Large intestine (tissue), 3 donors: ENCODE results near the gene HSD11B1. TPM values are rescaled to one million over a fixed set of nuclear protein-coding genes. Genes with fewer than 3 reads are reported as not detected.

Source experiments
- DNase-seq, 2 donors: peaks; one replicate each; pipeline versions ENCODE4 v3.0.0 to v3.0.0-alpha.2; 2013
- H3K27ac ChIP-seq: one replicate; pipeline ENCODE4 v1.5.1; 2013; ENCODE audit warnings: low read length
- H3K27me3 ChIP-seq: 2 replicates; pipeline ENCODE4 v1.6.1; 2013; ENCODE audit warnings: low read length; ENCODE audit not compliant: control insufficient read depth, insufficient read depth
- H3K36me3 ChIP-seq: 2 replicates; pipeline ENCODE4 v1.6.1; 2013; ENCODE audit warnings: low read length; ENCODE audit not compliant: control insufficient read depth, insufficient read depth
- H3K4me1 ChIP-seq: one replicate; pipeline ENCODE4 v1.6.1; 2013; ENCODE audit warnings: low read length; ENCODE audit not compliant: control insufficient read depth, insufficient read depth
- H3K4me3 ChIP-seq: one replicate; pipeline ENCODE4 v1.5.1; 2013; ENCODE audit warnings: low read length
- H3K9me3 ChIP-seq: one replicate; pipeline ENCODE4 v1.6.1; 2013; ENCODE audit warnings: mild to moderate bottlenecking, low read depth, low read length, moderate library complexity; ENCODE audit not compliant: control insufficient read depth
- WGBS: methylation state at CpG from one replicate; pipeline ENCODE4 v1.1.5; 2013; ENCODE audit warnings: low lambda C conversion rate; ENCODE audit not compliant: insufficient coverage; 5-methylcytosine and 5-hydroxymethylcytosine counted together
- polyA plus RNA-seq: library from polyadenylated mRNA; unstranded; fragments of 120-200 nt; gene quantifications from one replicate; pipeline ENCODE4 v1.2.1, GENCODE V29; 2013

Gene HSD11B1
- polyA plus RNA-seq, 1 donor, result 0.31 TPM

GRCh38 chr1:209783386-209783785 is 78.7 kb downstream of the HSD11B1 start:
- no peaks in the 10 kb centered on the region for H3K27me3 ChIP-seq
- WGBS, result no CpG with 5 or more reads among the region's 6 CpGs
- peak; percentile 48 to 78 for DNase-seq
- peak overlapping the region; percentile 88 for H3K27ac ChIP-seq
- H3K36me3 ChIP-seq, result peaks cover 34% of the 10 kb centered on the region
- H3K4me1 ChIP-seq, result peaks cover 66% of the 10 kb centered on the region
- H3K9me3 ChIP-seq, result no peaks in the 10 kb centered on the region
- H3K4me3 ChIP-seq, result peak overlapping the region; percentile 67

Other genes with a start within 250 kb of the HSD11B1 start
- gene CAMK1G, start 121.1 kb upstream of the HSD11B1 start, polyA plus RNA-seq, result 0.63 TPM
- 156 TPM for gene LAMB3, start 52.4 kb upstream of the HSD11B1 start, polyA plus RNA-seq
- gene G0S2, start 29.4 kb upstream of the HSD11B1 start, polyA plus RNA-seq, result 167 TPM
- 21.0 TPM for gene TRAF3IP3, start 51.2 kb downstream of the HSD11B1 start, polyA plus RNA-seq
- 4.7 TPM for gene C1orf74, start 79.7 kb downstream of the HSD11B1 start, polyA plus RNA-seq
- 68.0 TPM for gene IRF6, start 101.3 kb downstream of the HSD11B1 start, polyA plus RNA-seq
- 8.4 TPM for gene UTP25, start 123.1 kb downstream of the HSD11B1 start, polyA plus RNA-seq
- 1.0 TPM for gene SYT14, start 233.4 kb downstream of the HSD11B1 start, polyA plus RNA-seq